HepG2 (cell line): ENCODE measurements around the gene TAOK3. TPM values are rescaled to one million over a fixed set of nuclear protein-coding genes. Genes with fewer than 3 reads are reported as not detected.

Source experiments
- HDAC6 ChIP-seq: fragments of 200-600 bp; sonication (generic); IDR thresholded peaks from 2 replicates; pipeline ENCODE4 v1.7.0; 2017; ENCODE audit warnings: mild to moderate bottlenecking, antibody characterized with exemption, low read length, low read depth
- KLF16 ChIP-seq, 2 experiments: sonication (generic) in 1 of 2; formaldehyde crosslinking in 1 of 2; IDR thresholded peaks; 2 replicates each; pipeline versions ENCODE4 v1.6.1 to v1.8.0; 2016 to 2023; ENCODE audit warnings: missing genetic modification reagents in 2 of 2, missing compliant biosample characterization in 1 of 2
- KMT2B ChIP-seq: IDR thresholded peaks from 2 replicates; pipeline ENCODE4 v1.6.1; 2016; ENCODE audit warnings: missing genetic modification reagents, missing compliant biosample characterization
- NFKB2 ChIP-seq: sonication (generic); formaldehyde crosslinking; IDR thresholded peaks from 2 replicates; pipeline ENCODE4 v1.4.0; 2020; ENCODE audit warnings: missing genetic modification reagents, borderline replicate concordance
- PBX2 ChIP-seq: IDR thresholded peaks from 2 replicates; pipeline ENCODE4 v1.6.1; 2016; ENCODE audit warnings: control low read depth
- PBX3 ChIP-seq: sonication (generic); formaldehyde crosslinking; IDR thresholded peaks from 2 replicates; pipeline ENCODE4 v1.8.1; 2023; ENCODE audit warnings: missing genetic modification reagents, inconsistent platforms, borderline replicate concordance
- PHF20 ChIP-seq: sonication (generic); formaldehyde crosslinking; IDR thresholded peaks from 2 replicates; pipeline ENCODE4 v1.5.0; 2020; ENCODE audit warnings: mild to moderate bottlenecking, missing genetic modification reagents
- REPIN1 ChIP-seq: sonication (generic); formaldehyde crosslinking; IDR thresholded peaks from 2 replicates; pipeline ENCODE4 v1.8.0; 2022; ENCODE audit warnings: missing genetic modification reagents, low read depth, mild to moderate bottlenecking, borderline replicate concordance
- REXO4 ChIP-seq: sonication (generic); formaldehyde crosslinking; IDR thresholded peaks from 2 replicates; pipeline ENCODE4 v1.8.0; 2022; ENCODE audit warnings: missing genetic modification reagents, mild to moderate bottlenecking, borderline replicate concordance
- RNF2 ChIP-seq: fragments of 450-650 bp; conservative IDR thresholded peaks from 2 replicates; pipeline ENCODE4 v1.6.1; 2016; ENCODE audit warnings: low read depth
- SATB2 ChIP-seq: sonication (generic); formaldehyde crosslinking; IDR thresholded peaks from 2 replicates; pipeline ENCODE4 v1.5.0; 2020; ENCODE audit warnings: missing genetic modification reagents
- SETDB1 ChIP-seq: sonication (generic); formaldehyde crosslinking; IDR thresholded peaks from 2 replicates; pipeline ENCODE4 v1.5.1; 2020; ENCODE audit warnings: missing genetic modification reagents, mild to moderate bottlenecking, borderline replicate concordance
- SP5 ChIP-seq: IDR thresholded peaks from 2 replicates; pipeline ENCODE4 v1.6.1; 2016; ENCODE audit warnings: low read depth, borderline replicate concordance
- SRF ChIP-seq: IDR thresholded peaks from 2 replicates; pipeline ENCODE4 v1.6.1; 2011; ENCODE audit warnings: mild to moderate bottlenecking, low read depth, low read length, moderate library complexity
- ZFP90 ChIP-seq: sonication (generic); formaldehyde crosslinking; IDR thresholded peaks from 2 replicates; pipeline ENCODE4 v1.8.0; 2022; ENCODE audit warnings: missing genetic modification reagents, mild to moderate bottlenecking, inconsistent platforms, borderline replicate concordance
- ZNF180 ChIP-seq: sonication (generic); formaldehyde crosslinking; IDR thresholded peaks from 2 replicates; pipeline ENCODE4 v1.4.0; 2020; ENCODE audit warnings: low read depth, missing genetic modification reagents, borderline replicate concordance
- ZNF30 ChIP-seq: sonication (generic); formaldehyde crosslinking; IDR thresholded peaks from 2 replicates; pipeline ENCODE4 v1.5.0; 2020; ENCODE audit warnings: mild to moderate bottlenecking, missing genetic modification reagents
- ZNF362 ChIP-seq: sonication (generic); formaldehyde crosslinking; IDR thresholded peaks from 2 replicates; pipeline ENCODE4 v1.4.0; 2020; ENCODE audit warnings: missing genetic modification reagents, mild to moderate bottlenecking, borderline replicate concordance
- ZNF547 ChIP-seq: sonication (generic); formaldehyde crosslinking; IDR thresholded peaks from 2 replicates; pipeline ENCODE4 v1.5.1; 2020; ENCODE audit warnings: mild to moderate bottlenecking, missing genetic modification reagents
- ZNF557 ChIP-seq: sonication (generic); formaldehyde crosslinking; IDR thresholded peaks from 2 replicates; pipeline ENCODE4 v1.4.0; 2020; ENCODE audit warnings: missing genetic modification reagents
- ZNF580 ChIP-seq: IDR thresholded peaks from 2 replicates; pipeline ENCODE4 v1.6.1; 2016; ENCODE audit warnings: low read depth, borderline replicate concordance
- ZNF770 ChIP-seq: sonication (generic); formaldehyde crosslinking; IDR thresholded peaks from 2 replicates; pipeline ENCODE4 v1.5.0; 2020; ENCODE audit warnings: mild to moderate bottlenecking, missing genetic modification reagents
- ZNF816 ChIP-seq: sonication (generic); formaldehyde crosslinking; IDR thresholded peaks from 2 replicates; pipeline ENCODE4 v1.8.0; 2022; ENCODE audit warnings: missing genetic modification reagents, mild to moderate bottlenecking, borderline replicate concordance
- polyA plus RNA-seq, 8 experiments: library from polyadenylated mRNA; depleted of rRNA in 3 of 8; stranded (reverse) in 7 of 8; unstranded in 1 of 8; fragments of >200 nt; fragmentation: Illumina TruSeq in 4 of 8; extraction: Trizol in 4 of 8; gene quantifications; 2 replicates each; pipeline versions ENCODE4 v1.2.1 to v1.2.3, GENCODE V29; 2011 to 2016; ENCODE audit warnings: low read depth in 4 of 8, missing spikeins in 1 of 8, mixed read lengths in 1 of 8; ENCODE audit not compliant: insufficient read depth in 1 of 8
- total RNA-seq, 5 experiments: library from RNA; depleted of rRNA; stranded (reverse); fragments of >200 nt; fragmentation: Illumina TruSeq; extraction: Trizol; gene quantifications; 2 replicates each; pipeline ENCODE4 v1.2.3, GENCODE V29; 2016; ENCODE audit warnings: low read depth in 1 of 5

The TAOK3 gene
- total and polyA plus RNA-seq, 2 of the 13 experiments (the other 11 are each of a cell fraction or from before 2014, with no cell fraction given) = 10.4 to 12.3 TPM

- TF ChIP-seq ZNF770 (CRISPR knock-in tag) (0 out of 2 replicates have a peak, but pooled peaks have one; percentile 5), HDAC6 (no peak), PBX2 (CRISPR knock-in tag) (no peak), NFKB2 (CRISPR knock-in tag) (no peak), RNF2 (no peak), ZNF30 (no peak), ZNF547 (CRISPR knock-in tag) (no peak), ZNF816 (no peak), SP5 (CRISPR knock-in tag) (no peak), PBX3 (no peak), ZNF362 (CRISPR knock-in tag) (peak; percentile 39; the same call in 1 of the 2 replicates), KLF16 (CRISPR knock-in tag; IDR thresholded peaks at IDR 0.05) (no peak), ZFP90 (CRISPR knock-in tag) (0 out of 2 replicates have a peak, but pooled peaks have one; percentile 8), KMT2B (no peak), ZNF580 (CRISPR knock-in tag) (no peak; the same call in 1 of the 2 replicates), ZNF180 (no peak), SETDB1 (no peak), REXO4 (no peak), PHF20 (no peak), REPIN1 (CRISPR knock-in tag) (no peak), SRF (no peak), ZNF557 (CRISPR knock-in tag) (no peak), SATB2 (CRISPR knock-in tag) (peak; percentile 24; the same call in 1 of the 2 replicates)
Observed at GRCh38 chr12:118103201-118103600, 269.5 kb downstream of the TAOK3 start (continued).
